NCI-H2107 treated with DMSO at 0.1 percent for 48 hours (cell line): ENCODE data around the gene FGF11.
"Not testable (repeated sequence)": the region's sequence is repeated elsewhere in the genome, so short reads cannot be mapped to it uniquely, and the experiment has no call there.

Experiments used
- DNase-seq: peaks from one replicate; lab custom pipeline; 2025; ENCODE audit not compliant: unreplicated experiment; lab: John Stamatoyannopoulos, UW

FGF11 gene

GRCh38 chr17:7460850-7461660 is 21.7 kb downstream of the FGF11 start:
- no peak for DNase-seq

DNA sequence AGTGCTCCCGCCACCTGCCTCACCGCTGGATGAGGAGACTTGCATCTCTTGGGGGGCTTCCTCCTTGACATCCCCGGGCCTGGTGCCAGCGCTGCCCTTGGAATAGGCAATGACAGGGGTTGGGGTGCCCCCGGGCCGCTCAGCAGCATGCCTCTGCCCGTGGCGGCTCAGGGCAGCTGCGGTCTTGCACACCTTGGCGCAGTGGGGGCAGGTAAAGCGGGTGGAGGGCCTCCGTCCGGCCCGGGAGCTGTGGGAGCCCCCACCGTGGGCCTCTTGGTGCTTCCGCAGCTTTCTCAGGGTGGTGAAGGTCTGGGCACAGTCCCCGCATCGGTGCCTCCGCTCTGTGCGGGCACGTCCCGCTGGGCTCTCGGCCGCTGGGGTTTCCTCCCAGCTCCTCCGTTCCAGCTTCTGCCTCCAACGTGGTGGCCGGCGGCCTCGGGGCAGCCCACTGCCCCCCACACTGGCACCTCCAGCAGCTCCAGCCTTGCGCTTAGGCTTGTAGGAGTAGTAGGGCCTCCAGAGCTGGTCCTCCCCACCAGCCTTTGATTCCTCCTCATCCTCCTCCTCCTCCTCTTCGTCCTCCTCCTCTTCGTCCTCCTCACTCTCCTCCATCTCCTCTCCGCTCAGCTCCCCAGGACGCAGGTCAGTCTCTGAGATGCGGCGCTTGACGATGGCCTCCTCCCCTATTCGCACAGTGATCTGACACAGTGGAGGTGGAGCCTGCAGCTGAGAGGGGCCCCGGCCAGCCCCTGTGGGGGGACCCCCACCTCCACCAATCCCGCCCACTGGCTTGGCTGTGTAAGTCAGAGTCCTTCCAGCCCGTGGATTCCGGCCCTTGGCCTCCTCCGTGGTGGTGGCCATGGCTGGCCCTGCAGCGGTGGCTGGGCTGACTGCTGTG is 23.4 kb downstream of the FGF11 start:
- no peak for DNase-seq

DNA sequence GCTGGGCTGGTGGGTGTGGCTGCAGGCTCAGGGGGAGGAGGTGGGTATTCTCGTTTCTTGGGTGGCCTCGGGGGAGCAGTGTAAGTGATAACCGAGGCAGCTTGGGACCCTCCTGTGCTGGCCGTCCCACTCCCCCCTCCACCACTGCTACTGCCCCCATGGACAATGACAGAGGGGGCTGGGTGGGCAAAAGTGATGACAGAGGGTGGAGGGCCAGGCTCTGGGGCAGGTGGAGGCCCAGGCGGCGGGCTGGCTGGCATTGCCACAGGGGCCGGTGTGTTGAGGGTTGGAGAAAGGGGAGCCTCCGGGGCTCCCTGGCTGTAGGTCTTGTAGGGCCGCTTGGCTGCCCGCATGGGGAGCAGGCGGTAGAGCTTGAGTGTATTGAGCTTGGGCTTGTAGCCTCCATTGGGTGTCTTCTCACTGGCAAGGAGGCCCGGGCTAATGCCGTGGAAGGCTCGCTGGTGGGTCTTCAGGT is 24.1 kb downstream of the FGF11 start:
- no peak for DNase-seq

- DNase-seq = no peak
These were observed 24.8 kb downstream of the FGF11 start for GRCh38 chr17:7464081-7464480.

GRCh38 chr17:7465597-7466275 is 26.4 kb downstream of the FGF11 start:
- DNase-seq = no peak

GRCh38 chr17:7466318-7466638 is 27.0 kb downstream of the FGF11 start:
- DNase-seq = no peak

DNA sequence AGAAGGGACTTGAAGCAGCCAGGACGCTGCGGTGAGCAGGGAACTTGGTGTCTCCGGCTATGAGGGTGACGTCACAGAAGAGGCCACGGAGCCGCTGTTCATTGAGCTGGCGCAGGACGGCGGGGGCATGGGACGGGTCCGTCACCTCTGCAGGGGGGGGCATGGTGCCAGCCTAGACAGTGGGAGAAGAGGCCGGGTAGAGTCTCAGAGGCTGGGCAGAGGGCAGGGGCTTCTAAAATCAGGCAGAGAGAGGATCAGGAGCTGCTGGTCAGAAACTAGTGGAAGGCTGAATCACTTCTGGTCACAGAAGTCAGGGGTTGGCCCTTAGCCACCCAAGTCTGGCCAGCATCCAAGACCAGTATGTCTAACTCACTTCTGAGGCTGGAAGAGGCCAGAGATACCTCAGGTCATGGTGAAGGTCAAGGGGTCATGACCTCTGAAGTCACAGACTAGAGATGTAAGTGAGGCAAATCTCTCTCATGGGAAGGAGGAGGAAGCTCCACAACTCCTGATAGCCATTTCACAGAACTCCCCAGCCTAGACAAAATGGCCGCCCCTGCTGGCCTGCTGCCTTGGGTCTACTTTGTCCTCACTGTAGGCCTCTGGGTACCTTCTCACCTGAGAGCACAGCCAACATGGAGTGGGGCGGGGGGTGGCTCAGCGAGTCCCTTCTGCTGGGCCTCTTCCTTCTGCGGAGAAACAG is 27.5 kb downstream of the FGF11 start:
- DNase-seq = no peak

GRCh38 chr17:7467498-7467897 is 28.2 kb downstream of the FGF11 start:
- no peak for DNase-seq

DNA sequence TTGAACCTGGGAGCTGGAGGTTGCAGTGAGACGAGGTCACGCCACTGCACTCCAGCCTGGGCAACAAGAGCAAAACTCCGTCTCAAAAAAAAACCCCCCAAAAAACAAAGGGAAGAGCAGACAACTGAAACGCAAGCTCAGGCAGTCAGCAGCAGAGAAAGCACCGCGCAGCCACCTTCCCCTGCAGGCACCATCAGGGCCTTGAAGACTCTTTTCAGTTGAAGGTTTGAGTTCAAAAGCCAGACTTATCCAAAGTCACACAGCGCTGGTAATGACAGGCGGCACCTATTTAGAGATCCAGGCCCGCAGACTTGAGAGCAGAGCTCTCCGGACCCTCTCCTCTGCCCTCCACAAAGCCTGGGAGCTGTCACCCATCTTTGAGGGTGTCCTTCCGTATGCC is 29.0 kb downstream of the FGF11 start:
- DNase-seq = no peak

- no peak for DNase-seq
These were observed 29.6 kb downstream of the FGF11 start for GRCh38 chr17:7468804-7469389.

- not testable (repeated sequence) for DNase-seq
These were observed 30.5 kb downstream of the FGF11 start for GRCh38 chr17:7469843-7470242.

DNA sequence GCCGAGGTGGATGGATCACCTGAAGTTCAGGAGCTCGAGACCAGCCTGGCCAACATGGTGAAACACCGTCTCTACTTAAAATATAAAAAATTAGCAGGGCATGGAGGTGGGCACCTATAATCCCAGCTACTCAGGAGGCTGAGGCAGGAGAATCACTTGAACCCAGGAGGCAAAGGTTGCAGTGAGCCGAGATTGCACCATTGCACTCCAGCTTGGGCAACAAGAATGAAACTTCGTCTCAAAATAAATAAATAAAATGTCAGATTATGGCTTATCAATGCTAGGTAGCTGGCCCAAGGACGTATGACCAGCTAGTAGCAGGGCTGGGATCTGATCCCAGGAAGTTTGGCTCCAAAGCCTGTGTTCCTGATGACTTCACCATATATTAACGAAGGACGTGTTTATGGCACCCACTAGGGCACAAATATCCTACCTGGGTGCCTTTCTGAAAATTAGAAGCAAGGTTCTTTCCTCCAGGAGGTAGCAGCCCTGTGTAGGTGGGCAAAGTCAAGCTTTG is 31.2 kb downstream of the FGF11 start:
- not testable (repeated sequence) for DNase-seq

DNA sequence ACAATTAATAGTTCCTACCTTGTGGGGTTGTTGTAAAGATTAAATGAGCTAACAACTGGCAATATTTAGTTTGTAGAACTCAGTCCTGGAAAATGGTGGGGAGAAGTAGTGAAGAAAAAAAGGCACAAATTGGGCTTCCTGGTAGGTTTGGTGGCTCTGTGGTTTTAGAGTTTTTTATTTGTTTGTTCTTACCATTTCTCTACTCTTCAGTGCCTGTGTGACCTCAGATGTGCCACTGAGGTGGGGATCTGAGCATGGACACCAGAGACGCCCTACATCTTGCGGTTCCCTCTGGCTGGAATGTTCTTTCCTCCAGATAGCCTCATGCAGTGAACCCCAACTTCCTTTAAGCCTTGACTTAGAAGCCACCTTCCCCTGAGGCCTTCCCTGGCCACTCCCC is 32.4 kb downstream of the FGF11 start:
- no peak for DNase-seq

- DNase-seq = not testable (repeated sequence)
These were observed 35.5 kb downstream of the FGF11 start for GRCh38 chr17:7474767-7475166.

DNA sequence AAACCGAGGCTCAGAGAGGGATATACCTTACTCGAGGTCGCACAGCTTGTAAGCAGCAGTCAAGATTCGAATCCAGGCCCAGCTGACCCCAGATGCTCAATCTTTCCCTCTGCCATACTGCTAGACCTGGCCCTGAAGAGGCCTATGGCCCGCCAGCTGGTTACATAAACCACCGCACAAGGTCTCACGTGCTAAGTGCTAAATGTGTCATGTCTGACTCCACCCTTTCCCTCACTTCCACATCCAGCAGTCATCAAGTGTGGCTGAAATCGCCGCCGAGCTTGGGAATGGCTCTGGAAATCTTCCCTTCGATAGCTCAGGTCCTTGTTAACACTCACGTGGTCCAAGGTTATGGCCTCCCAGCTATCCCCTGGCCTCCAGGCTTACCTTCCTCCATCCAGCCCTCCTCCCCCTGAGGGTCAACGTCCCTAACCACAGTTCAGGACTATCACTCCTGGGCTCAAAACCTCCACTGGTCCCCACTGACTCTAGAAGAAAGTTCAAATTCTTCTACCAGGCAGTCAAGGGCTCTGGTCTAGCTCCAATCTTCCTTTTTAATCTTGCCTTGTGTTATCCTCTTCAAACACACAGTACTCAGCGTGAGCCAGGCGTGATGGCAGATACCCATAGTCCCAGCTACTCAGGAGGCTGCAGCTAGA is 36.6 kb downstream of the FGF11 start:
- no peak for DNase-seq

DNA sequence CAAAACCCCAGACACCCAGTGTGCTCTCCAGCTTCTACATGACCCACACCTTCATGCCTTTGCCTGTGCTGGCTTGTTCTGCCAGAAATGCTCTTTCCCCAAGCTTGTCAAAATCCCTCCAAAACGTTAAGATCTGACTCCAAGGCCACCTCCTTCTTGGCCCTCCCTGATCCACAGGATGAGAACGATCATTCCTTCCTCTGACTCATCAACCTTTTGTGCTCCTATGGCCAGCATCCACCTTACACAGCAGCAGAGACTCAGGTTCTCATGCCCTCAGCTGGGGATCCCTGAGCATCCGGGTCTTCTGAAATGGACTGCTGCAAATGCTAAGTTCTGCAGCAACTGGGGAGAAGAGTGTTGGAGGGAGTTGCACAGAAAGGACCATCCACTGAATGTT is 37.2 kb downstream of the FGF11 start:
- no peak for DNase-seq

DNA sequence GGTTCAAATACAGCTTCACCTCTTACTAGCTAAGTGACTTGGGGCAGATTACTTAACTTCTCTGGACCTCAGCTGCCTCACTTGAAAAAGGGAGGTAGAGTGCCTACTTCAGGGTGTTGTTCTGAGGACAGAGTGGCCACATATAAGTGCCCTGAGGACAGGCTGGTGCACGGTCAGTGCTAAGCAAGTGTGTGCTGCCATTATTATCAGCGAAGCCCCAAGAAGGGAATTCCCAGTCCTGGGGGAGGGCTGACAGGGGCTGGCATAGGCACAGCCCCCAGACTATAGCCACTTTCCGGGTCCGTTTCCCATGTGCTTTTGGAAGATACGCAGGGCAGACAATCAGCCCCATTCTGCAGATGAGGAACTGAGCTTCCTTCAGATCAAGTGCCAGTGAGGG is 37.6 kb downstream of the FGF11 start:
- DNase-seq = no peak

- no peak for DNase-seq
These were observed 38.3 kb downstream of the FGF11 start for GRCh38 chr17:7477392-7478275.
